ENCODE measurements around the gene RASSF1.
A peak's percentile ranks its signal among the peaks of the same experiment; 100 is the strongest.

The RASSF1 gene

DNA sequence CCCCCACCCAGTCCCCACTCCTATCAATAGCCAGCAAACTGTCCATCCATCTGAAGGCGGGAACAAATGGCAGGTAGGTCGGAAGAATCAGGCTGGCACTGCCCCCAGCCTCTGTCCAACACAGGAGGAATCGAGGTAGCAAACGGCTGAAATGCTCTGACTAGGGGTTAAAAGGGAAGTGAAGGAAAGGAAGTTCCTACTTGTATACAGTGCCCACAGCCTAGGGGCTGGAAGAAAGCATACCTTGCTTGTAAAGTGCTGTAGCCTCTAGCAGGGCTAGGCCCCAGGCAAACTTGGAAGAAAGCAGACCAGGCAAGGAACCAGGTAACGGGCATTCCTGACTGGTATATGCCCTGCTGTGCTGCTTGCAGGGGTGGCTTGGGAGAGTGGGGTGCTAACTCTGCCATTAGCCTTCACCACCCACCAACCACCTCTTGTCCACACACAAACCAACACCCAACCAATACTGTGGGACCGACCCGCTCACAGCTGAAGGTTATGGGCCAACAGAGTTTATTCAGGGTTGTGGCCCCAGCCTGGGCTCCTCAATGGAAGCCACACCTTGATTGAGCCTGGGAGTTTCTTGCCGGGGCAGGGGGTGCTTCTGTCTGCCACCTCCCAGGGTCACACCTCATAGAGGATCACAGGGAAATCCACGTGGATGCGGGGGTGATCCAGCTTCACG lies 15.0 kb downstream of the RASSF1 start:
- H3K4me3 ChIP-seq (ENCODE audit: low read depth, low read length): no peak overlapping the region
- TF ChIP-seq MYC (IDR thresholded peaks at IDR 0.05; ENCODE audit: low read depth, low read length): no peak
- no peak for TF ChIP-seq MAX (IDR thresholded peaks at IDR 0.05; ENCODE audit: low read depth, low read length)
- no peak for TF ChIP-seq POLR2A (IDR thresholded peaks at IDR 0.05; ENCODE audit: extremely low read depth, insufficient read length)
- TF ChIP-seq CTCF (IDR thresholded peaks at IDR 0.05; ENCODE audit: low read depth, low read length): no peak
- no peak for DNase-seq (ENCODE audit: low read depth)

GRCh38 chr3:50325113-50325480 lies 15.5 kb downstream of the RASSF1 start:
- H3K4me3 ChIP-seq (ENCODE audit: low read depth, low read length): no peak overlapping the region
- no peak for TF ChIP-seq MYC (IDR thresholded peaks at IDR 0.05; ENCODE audit: low read depth, low read length)
- TF ChIP-seq MAX (IDR thresholded peaks at IDR 0.05; ENCODE audit: low read depth, low read length): no peak
- TF ChIP-seq POLR2A (IDR thresholded peaks at IDR 0.05; ENCODE audit: extremely low read depth, insufficient read length): no peak
- no peak for TF ChIP-seq CTCF (IDR thresholded peaks at IDR 0.05; ENCODE audit: low read depth, low read length)
- no peak for DNase-seq (ENCODE audit: low read depth)

- peak; percentile 80 for DNase-seq (ENCODE audit: low read depth)
- no peak overlapping the region for H3K4me3 ChIP-seq (ENCODE audit: low read depth, low read length)
- TF ChIP-seq MAX (IDR thresholded peaks at IDR 0.05; ENCODE audit: low read depth, low read length) (peak; percentile 51), CTCF (IDR thresholded peaks at IDR 0.05; ENCODE audit: low read depth, low read length) (peak; percentile 84), MYC (IDR thresholded peaks at IDR 0.05; ENCODE audit: low read depth, low read length) (peak; percentile 30; the same call in 1 of the 2 replicates), POLR2A (IDR thresholded peaks at IDR 0.05; ENCODE audit: extremely low read depth, insufficient read length) (no peak)
These were observed 16.1 kb downstream of the RASSF1 start for GRCh38 chr3:50324351-50325112.

DNA sequence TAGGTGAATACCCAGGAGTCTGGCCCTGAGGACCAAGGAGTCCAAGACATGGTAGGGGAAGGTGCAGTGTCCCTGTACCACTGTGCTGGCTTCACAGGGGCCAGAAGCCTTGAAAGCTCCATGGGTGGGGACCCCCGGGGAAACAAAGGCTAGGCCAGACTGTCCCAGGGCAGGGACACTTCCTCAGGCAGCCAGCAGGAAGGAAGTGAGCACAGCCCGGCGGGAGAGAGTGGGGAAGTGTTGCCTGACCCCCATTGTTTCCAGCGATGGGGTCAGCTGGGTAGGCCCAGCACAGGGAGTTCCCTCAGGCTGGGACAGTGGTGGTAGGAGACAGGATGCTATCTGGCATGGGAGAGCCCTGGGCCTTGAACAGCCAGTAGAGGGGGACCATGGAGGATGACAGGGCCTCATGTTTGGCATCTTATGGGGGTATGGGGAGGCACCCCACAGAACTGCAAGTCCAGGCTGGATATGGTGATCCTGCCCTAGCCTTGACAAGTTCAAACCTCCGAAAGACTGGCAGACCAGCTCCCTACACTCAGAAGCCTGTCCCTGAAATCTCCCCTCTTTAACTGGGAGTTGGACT lies 16.9 kb downstream of the RASSF1 start:
- no peak for DNase-seq (ENCODE audit: low read depth)
- TF ChIP-seq MAX (IDR thresholded peaks at IDR 0.05; ENCODE audit: low read depth, low read length) (no peak), POLR2A (IDR thresholded peaks at IDR 0.05; ENCODE audit: extremely low read depth, insufficient read length) (no peak), CTCF (IDR thresholded peaks at IDR 0.05; ENCODE audit: low read depth, low read length) (no peak), MYC (IDR thresholded peaks at IDR 0.05; ENCODE audit: low read depth, low read length) (no peak)
- no peak overlapping the region for H3K4me3 ChIP-seq (ENCODE audit: low read depth, low read length)

DNA sequence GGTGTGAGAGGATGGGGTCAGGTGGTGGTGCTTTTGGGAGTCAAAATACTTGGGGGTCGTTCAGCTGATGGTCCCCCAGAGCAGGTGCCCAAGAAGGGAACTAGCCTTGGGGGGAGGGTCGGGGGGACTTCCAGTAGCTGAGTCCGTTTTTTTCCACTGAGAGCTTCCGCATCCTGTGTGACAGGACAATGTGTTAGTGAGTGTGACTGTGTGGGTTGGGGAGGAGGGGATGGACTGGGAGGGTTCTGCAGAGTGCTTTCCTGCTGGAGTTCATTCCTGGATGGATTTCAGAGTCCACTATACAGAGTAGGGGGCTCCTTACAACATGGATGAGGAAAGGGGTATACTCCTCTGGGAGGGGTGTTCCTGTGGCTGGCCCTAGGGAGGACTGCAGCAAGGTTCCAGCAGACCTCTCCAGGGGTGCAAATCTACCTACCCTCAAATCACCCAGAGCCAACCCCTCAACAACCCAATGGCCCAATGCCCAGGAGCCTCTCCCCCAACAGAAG lies 17.5 kb downstream of the RASSF1 start:
- TF ChIP-seq MYC (IDR thresholded peaks at IDR 0.05; ENCODE audit: low read depth, low read length): no peak
- no peak for TF ChIP-seq CTCF (IDR thresholded peaks at IDR 0.05; ENCODE audit: low read depth, low read length)
- TF ChIP-seq MAX (IDR thresholded peaks at IDR 0.05; ENCODE audit: low read depth, low read length): no peak
- TF ChIP-seq POLR2A (IDR thresholded peaks at IDR 0.05; ENCODE audit: extremely low read depth, insufficient read length): no peak
- DNase-seq (ENCODE audit: low read depth): no peak
- H3K4me3 ChIP-seq (ENCODE audit: low read depth, low read length): no peak overlapping the region
